GM21529 (cell line): ENCODE data around the gene DSE.
A peak's percentile ranks its signal among the peaks of the same experiment; 100 is the strongest.

Source experiments
- ATAC-seq: cut with Tn5 transposase; IDR thresholded peaks from one replicate; pipeline ENCODE4 v1.9.1; 2021; ENCODE audit not compliant: unreplicated experiment

Gene DSE

DNA sequence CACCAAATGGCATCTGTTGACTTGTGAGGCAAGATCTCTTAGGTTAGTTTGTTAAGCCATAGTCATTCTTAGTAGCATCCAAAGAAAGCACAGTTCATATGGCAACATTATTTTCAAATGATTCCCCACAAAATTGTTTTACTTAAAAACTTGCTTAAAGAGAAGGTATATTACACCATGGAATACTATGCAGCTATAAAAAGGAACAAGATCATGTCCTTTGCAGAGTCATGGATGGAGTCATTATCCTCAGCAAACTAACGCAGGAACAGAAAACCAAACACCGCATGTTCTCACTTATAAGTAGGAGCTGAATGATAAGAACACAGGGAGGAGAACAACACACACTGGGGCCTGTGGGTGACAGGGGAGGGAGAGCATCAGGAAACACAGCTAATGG lies 10.9 kb upstream of the DSE start:
- no peak for ATAC-seq

DNA sequence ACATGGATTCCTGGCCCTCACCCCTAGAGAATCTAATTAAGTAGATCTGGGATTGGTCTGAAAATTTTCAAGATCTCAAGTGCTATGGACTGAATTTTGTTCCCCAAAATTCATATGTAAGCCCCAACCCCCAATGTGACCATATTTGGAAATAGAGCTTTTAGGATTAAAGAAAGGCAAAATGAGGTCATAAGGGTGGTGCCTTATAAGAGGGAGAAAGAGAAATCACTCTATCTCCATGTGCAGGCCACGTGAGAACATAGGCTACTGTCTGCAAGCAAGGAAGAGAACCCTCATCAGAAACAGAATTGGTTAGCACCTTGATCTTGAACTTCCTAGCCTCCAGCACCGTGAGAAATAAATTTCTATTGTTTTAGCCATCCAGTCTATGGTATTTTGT lies 8.5 kb upstream of the DSE start:
- no peak for ATAC-seq

GRCh38 chr6:116363759-116364158 lies 7.0 kb upstream of the DSE start:
- no peak for ATAC-seq

DNA sequence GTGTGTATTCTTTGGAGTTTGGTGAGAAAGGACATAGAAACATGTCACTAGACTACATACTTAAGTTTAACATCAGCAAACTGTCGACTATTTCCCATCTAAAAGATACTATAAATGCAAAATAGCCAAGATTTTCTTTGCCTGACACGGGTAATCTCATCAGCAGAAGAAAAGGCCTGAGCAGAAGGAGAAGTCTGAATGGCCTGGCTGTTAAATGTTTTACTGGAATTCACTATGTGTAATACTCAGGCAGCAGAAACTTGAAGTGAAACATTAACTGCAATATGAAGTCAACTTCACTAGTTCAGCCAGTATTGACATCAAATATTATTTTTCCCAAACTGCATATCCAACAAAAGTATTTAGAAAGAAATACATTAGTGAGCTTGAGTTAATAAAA lies 6.4 kb upstream of the DSE start:
- no peak for ATAC-seq

GRCh38 chr6:116365743-116366142 lies 5.0 kb upstream of the DSE start:
- ATAC-seq: no peak

- ATAC-seq: no peak
These were observed 3.9 kb upstream of the DSE start for GRCh38 chr6:116366740-116367275.

GRCh38 chr6:116369540-116369939 lies 1.2 kb upstream of the DSE start:
- peak; percentile 39 for ATAC-seq

GRCh38 chr6:116369964-116370759 lies 585 bp upstream of the DSE start:
- no peak for ATAC-seq

DNA sequence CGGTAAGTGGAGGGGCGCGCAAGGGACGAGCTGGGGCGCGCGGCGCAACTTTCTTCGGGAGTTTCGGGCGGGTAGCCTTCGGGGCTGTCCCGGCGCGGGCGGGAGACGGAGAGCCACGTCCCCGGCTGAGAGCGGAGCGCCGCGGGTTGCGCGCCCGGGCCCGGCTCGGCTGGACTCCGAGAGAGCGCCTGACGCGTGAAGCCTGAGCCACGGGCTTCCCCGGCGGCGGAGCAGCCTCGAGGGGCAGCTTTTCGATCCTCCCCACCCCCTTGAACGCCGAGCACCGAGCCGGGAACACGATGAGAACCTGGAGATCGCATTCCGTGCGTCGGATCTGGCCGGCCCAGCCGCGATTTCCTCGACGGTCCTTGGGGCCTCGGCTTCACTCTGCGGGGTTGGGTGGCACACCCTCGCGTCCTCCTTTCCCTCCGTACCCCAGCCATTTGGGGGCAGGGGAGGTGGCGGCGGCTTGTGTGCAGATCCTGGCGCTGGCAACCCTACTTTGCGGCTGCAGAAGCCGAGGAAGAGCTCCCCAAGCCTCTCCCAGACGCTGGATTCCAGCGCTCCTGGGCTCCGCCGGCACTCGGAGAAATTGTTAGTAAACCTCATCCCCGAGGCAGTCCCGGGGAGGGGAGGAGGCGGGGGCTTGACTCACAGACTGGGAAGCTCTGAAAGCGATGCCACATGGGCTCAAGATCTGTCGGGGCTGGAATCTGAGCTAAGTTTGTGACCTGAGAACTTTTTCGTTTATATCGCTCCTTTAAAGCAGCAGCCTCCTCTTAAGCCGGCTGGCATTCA lies 572 bp downstream of the DSE start:
- ATAC-seq: peak; percentile 46

DNA sequence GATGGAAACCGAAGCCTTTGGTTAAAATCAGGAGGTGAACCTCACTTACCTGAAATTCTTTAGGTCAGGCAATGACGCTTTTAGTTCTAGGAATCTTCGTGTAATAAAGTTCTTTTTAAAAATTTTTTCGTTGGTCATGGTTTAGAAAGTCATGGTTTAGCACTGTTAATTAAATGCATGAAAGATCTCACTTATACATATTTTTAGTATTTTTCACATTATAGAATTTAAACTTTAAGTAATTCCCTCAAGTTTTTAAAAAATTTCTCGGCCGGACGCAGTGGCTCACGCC lies 1.1 kb downstream of the DSE start:
- no peak for ATAC-seq

DNA sequence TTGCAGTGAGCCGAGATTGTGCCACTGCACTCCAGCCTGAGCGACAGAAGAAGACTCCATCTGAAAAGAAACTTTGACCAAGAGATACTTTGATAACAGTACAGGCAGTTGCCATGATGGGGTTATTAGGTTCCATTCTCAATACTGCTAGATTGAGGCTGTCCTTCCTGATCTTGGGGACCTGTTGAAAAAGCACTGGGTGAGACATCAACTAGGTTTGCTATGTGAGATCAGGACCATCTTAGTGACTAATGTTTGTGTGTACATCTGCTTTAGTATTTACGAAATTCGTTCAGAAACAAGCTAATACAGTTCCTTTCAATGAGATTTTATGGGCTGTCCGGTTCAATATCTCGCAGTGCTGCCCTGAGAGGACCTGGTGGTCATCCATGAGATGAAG lies 2.6 kb downstream of the DSE start:
- no peak for ATAC-seq

DNA sequence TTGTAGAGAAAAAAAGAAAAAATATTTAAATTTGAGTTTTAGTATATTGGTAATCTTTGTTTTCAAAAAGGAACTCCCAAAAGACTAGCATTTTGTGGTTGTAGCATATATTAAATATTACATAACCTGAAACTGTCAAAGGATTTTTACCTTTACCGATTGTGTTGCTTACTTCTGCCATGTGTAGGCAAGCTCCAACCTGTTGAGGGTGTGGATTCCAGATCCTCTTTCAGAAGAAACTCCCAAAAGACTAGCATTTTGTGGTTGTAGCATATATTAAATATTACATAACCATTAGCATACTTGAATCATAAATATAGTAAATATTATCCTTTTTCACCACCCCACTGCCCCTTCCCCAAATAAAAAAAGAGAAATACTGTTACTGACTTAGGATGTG lies 3.2 kb downstream of the DSE start:
- ATAC-seq: no peak

DNA sequence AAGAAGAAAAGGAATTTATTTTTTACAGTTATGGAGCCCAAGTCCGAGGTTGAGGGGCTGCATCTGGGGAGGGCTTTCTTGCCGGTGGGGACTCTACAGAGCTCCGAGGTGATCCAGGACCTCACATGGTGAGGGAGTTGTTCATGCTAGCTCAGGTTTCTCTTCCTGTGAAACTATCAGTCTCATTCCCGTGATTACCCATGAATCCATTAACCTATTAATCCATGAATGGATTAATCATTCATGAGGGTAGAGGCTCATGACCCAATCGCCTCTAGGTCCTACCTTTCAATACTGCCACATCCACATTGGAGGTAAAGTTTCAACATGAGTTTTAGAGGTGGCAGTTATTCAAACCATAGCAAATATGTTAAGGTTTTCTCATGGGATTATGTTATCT lies 3.8 kb downstream of the DSE start:
- no peak for ATAC-seq

- no peak for ATAC-seq
These were observed 4.5 kb downstream of the DSE start for GRCh38 chr6:116375262-116375661.

GRCh38 chr6:116376149-116376548 lies 5.4 kb downstream of the DSE start:
- no peak for ATAC-seq

DNA sequence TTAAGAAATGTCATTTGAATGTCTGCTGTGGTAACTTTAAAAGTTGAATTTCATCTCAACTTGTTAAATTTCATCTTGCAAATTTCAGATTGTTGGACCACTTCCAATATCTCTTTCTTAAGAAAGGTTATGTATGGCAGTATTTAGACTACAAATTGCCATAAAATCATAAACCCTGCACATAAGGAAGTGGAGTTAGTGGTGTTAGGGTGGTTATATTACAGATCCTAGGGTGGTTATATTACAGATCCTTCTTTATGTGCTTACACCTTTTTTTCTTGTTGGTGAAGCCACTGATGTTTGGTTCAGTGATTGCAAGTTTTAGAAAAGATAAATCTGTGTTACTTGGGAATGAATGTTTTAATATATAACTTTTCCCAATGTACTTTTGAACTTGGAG lies 9.0 kb downstream of the DSE start:
- no peak for ATAC-seq

DNA sequence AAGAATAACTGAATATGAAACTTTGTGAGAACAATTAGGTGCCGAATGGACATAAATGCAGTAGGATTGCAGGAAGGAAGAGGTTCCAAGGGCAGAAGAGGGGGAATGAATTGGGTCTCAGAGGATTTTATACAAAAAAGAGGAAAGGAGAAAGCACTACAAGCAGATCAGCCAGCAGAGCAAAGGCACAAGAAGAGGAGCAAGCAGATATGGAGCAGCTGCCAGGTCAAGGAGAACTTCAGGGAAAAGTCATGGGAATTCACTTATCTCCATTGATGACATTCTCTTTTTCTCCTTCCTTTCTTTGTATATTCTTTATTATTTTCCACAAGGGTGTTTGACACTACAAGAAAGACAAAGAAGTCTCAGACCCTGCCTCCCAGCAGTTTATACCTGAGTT lies 9.6 kb downstream of the DSE start:
- ATAC-seq: no peak

DNA sequence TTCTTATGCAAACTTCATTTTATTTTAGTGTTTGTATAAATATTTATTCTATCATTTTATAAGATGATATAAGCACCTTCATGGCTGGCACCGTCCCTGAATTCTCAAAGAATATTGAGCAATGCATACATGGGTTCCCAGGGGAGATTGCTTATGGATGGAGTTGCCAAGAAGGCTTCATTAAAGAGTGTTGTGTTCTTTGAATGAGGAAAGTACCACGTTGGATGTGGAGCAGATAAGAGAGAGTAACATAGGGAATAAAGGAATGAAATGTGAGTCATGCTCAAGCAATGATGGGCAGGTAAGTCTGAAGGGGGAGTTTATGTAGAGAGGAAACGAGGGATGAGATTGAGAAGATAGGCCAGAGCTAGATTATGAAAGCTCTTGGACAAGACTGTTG lies 10.3 kb downstream of the DSE start:
- ATAC-seq: no peak

DNA sequence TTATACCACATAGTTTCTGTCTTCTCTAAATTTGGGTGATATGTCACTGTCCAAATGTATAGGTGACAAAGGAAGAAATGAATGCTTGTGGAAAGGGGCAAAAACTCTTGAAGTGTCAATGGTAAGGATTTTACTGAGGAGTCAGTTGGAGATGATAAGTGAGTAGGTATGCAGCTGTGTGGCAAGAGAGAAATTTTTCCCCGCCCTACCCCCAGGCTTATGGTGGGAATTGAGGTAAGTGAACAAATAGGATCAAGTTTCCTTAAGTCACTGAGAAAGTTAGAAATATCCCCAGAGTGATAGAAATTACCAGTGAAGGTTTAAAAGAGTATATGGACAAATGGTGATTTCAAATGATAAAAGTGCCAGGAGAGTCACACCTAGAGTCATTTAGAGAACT lies 11.8 kb downstream of the DSE start:
- no peak for ATAC-seq

DNA sequence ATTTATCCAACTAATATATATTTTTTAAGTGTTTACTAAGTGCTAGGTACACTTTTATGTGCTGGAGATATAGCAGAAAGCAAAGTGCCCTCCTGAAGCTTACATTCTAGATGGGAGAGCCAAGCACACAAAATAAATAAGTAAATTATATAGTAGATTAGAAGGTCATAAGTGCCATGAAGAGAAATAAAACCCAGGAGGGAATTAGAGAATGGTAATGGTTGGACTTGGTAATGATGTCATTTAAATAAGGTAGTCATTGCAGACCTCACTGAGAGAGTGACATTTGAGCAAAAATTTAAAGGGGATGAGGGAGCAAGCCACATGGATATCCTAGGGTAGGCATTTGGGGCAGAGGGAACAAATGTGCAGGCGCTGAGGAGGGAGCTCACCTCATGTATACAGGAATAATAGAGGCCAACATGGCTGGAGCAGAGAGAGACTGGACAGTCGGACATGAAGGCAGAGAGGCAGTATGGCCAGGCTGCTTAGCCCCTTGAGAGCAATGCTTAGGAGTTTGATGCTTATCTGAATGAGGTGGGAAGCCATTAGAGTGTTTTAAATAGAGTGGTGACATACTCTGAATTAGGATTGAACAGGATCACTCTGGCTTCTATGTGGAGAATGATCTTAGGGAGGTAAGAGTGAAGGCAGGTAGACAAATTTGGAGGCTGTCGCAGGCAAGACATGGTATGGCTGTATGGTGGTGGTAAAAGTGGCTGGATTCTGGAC lies 14.1 kb downstream of the DSE start:
- no peak for ATAC-seq

- ATAC-seq: no peak
These were observed 14.7 kb downstream of the DSE start for GRCh38 chr6:116385459-116385802.

- no peak for ATAC-seq
These were observed 15.2 kb downstream of the DSE start for GRCh38 chr6:116385921-116386320.
